Fibroblast of lung (primary cell): ENCODE data around the gene MAP4K1.

Source experiments
- EZH2 ChIP-seq: IDR thresholded peaks from 2 replicates; pipeline ENCODE4 v1.5.1; 2012; ENCODE audit warnings: low read length, control low read depth, mild to moderate bottlenecking; ENCODE audit errors: missing control alignments
- TF ChIP-seq, protein P1 (sequence below), 2 donors: IDR thresholded peaks in 1 of 2; conservative IDR thresholded peaks in 1 of 2; 1 replicate in 1 of 2; 2 replicates in 1 of 2; pipeline ENCODE4 v1.5.1; 2011 to 2012; ENCODE audit warnings: low read length in 2 of 2, control low read depth in 1 of 2, inconsistent platforms in 1 of 2, low read depth in 1 of 2, mild to moderate bottlenecking in 1 of 2

GRCh38 chr19:38615007-38615581 lies 2.7 kb downstream of the MAP4K1 start:
- TF ChIP-seq, protein P1, sequence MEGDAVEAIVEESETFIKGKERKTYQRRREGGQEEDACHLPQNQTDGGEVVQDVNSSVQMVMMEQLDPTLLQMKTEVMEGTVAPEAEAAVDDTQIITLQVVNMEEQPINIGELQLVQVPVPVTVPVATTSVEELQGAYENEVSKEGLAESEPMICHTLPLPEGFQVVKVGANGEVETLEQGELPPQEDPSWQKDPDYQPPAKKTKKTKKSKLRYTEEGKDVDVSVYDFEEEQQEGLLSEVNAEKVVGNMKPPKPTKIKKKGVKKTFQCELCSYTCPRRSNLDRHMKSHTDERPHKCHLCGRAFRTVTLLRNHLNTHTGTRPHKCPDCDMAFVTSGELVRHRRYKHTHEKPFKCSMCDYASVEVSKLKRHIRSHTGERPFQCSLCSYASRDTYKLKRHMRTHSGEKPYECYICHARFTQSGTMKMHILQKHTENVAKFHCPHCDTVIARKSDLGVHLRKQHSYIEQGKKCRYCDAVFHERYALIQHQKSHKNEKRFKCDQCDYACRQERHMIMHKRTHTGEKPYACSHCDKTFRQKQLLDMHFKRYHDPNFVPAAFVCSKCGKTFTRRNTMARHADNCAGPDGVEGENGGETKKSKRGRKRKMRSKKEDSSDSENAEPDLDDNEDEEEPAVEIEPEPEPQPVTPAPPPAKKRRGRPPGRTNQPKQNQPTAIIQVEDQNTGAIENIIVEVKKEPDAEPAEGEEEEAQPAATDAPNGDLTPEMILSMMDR (conservative IDR thresholded peaks at IDR 0.05 in 1 of 2, IDR thresholded peaks at IDR 0.05 in 1 of 2; ENCODE audit: low read depth in 1 of 2, low read length in 2 of 2) = no peak
- no peak for TF ChIP-seq EZH2
